Ectodermal cell (in vitro differentiated cells): ENCODE data around the gene REXO2.

ENCODE experiments used
- H3K27ac ChIP-seq: 2 replicates; pipeline ENCODE4 v1.7.0; 2013; ENCODE audit warnings: mild to moderate bottlenecking, low read depth, low read length; ENCODE audit not compliant: insufficient read depth, poor library complexity, severe bottlenecking
- H3K27me3 ChIP-seq: 2 replicates; pipeline ENCODE4 v1.7.0; 2013; ENCODE audit warnings: mild to moderate bottlenecking, low read length; ENCODE audit not compliant: insufficient read depth, control insufficient read depth, poor library complexity, severe bottlenecking
- H3K36me3 ChIP-seq: one replicate; pipeline ENCODE4 v1.7.0; 2013; ENCODE audit warnings: low read length; ENCODE audit not compliant: control insufficient read depth, insufficient read depth
- H3K4me1 ChIP-seq: one replicate; pipeline ENCODE4 v1.7.0; 2013; ENCODE audit warnings: low read length; ENCODE audit not compliant: control insufficient read depth, insufficient read depth
- H3K4me3 ChIP-seq: 2 replicates; pipeline ENCODE4 v1.7.0; 2013; ENCODE audit warnings: low read depth, low read length, control low read depth; ENCODE audit not compliant: insufficient read depth
- H3K9me3 ChIP-seq: 2 replicates; pipeline ENCODE4 v1.7.0; 2013; ENCODE audit warnings: mild to moderate bottlenecking, low read length, moderate library complexity; ENCODE audit not compliant: control insufficient read depth
- WGBS, 2 experiments: methylation state at CpG; one replicate each; pipeline ENCODE4 v1.1.7; 2013; ENCODE audit warnings: missing lambda C conversion rate in 2 of 2; 5-methylcytosine and 5-hydroxymethylcytosine counted together

Gene REXO2

GRCh38 chr11:114400915-114401223 lies 38.4 kb upstream of the REXO2 start:
- Histone ChIP-seq H3K27ac (peak overlapping the region; percentile 95), H3K27me3 (no peaks in the 10 kb centered on the region), H3K4me3 (peak overlapping the region; percentile 95), H3K36me3 (peaks cover 5% of the 10 kb centered on the region), H3K9me3 (no peaks in the 10 kb centered on the region), H3K4me1 (no peaks in the 10 kb centered on the region)
- WGBS, 2 experiments = 0 to 1% methylated on average over 8 of the region's 8 CpGs

DNA sequence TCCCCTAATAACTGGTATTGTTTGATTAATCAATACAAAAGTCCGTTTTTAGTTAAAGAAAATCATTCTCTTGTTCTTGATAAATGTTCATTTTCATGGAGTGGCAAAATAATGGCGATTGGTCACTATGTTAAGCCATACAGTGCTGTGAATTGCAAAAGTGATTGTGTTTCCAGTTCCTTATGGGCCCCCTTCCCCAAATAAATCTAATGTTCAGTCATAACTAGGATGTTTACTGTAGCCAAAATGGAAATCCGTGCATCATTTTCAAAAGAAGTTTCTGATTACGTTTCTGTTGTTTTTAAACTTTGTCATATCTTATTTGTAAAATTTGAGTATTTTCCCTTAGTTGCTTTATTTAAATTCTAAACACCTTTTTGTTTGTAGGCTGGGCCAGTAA lies 38.0 kb upstream of the REXO2 start:
- WGBS, 2 experiments = 5 to 7% methylated on average over 2 to 4 of the region's 4 CpGs
- Histone ChIP-seq H3K4me1 (no peaks in the 10 kb centered on the region), H3K9me3 (no peaks in the 10 kb centered on the region), H3K4me3 (peak overlapping the region; percentile 95), H3K27ac (no peak overlapping the region), H3K27me3 (no peaks in the 10 kb centered on the region), H3K36me3 (peaks cover 6% of the 10 kb centered on the region)

DNA sequence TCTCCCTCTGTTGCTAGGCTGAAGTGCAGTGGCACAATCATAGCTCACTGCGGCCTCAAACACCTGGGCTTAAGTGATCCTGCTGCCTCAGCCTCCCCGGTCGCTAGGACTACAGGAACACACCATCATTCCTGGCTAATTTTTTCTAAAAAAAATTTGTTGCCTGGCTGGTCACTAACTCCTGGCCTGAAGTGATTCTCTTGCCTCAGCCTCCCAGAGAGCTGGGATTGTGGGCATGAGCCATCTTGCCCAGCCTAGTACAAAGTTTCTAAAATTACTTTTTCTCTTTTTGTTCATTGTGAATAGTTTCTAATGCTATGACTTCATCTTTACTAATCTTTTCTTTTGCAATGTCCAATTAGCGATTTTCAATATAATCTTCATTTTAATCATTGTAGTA lies 26.3 kb upstream of the REXO2 start:
- H3K4me3 ChIP-seq = no peak overlapping the region
- no peaks in the 10 kb centered on the region for H3K9me3 ChIP-seq
- peaks cover 10% of the 10 kb centered on the region for H3K36me3 ChIP-seq
- 95% methylated on average over 3 to 4 of the region's 4 CpGs for WGBS, 2 experiments
- no peaks in the 10 kb centered on the region for H3K27me3 ChIP-seq
- H3K4me1 ChIP-seq = no peaks in the 10 kb centered on the region
- no peak overlapping the region for H3K27ac ChIP-seq

DNA sequence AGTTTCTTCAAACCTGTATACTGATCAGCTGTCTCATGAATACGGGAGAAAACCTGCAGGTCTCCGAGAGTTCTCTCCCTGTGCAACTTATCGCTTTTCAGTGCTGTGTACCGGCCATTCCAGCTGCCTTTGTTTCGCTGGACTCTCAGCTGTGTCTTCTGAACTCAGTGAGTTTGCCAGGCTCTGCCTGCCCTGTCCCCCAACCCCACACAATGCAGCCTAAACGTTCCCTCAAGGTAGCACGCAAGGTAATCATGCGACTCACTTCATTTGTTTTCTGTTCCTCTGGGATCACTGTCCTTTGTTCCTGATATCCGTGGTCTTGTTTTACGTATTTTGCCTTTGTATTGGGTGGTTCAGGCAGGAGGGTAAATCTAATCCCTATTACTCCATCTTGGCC lies 25.3 kb upstream of the REXO2 start:
- no peak overlapping the region for H3K4me3 ChIP-seq
- H3K9me3 ChIP-seq = no peaks in the 10 kb centered on the region
- no peaks in the 10 kb centered on the region for H3K4me1 ChIP-seq
- no peak overlapping the region for H3K27ac ChIP-seq
- H3K27me3 ChIP-seq = no peaks in the 10 kb centered on the region
- peaks cover 6% of the 10 kb centered on the region for H3K36me3 ChIP-seq
- WGBS, 2 experiments = 78 to 82% methylated on average over 10 of the region's 10 CpGs

DNA sequence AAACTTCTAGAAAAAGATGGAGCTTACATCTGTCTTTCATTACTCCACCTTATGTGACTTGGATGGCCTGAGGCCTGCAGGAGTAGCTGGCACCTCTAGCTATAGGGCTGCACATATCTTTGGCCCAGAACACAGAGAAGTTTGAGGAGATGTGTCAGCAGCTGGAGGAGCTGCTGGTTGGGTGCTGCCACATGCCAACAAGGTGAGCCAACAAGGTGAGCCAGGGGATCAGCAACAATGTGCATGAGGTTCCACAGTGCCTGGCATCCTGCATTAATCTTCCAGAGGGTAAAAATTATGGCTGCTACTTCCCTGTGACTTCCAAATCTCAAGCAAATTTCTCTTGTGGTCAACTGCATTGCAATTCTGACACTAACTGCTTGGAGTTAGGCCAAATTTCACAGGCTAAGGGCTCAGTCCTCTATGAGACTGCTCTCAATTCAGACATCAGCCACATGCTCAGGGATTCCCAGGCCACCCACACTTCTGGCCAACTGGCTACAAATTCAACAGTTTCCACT lies 22.8 kb upstream of the REXO2 start:
- Histone ChIP-seq H3K36me3 (no peaks in the 10 kb centered on the region), H3K4me3 (no peak overlapping the region), H3K9me3 (no peaks in the 10 kb centered on the region), H3K4me1 (no peaks in the 10 kb centered on the region), H3K27me3 (no peaks in the 10 kb centered on the region), H3K27ac (no peak overlapping the region)

GRCh38 chr11:114426280-114426679 lies 13.0 kb upstream of the REXO2 start:
- no peak overlapping the region for H3K4me3 ChIP-seq
- H3K27me3 ChIP-seq = no peaks in the 10 kb centered on the region
- H3K4me1 ChIP-seq = no peaks in the 10 kb centered on the region
- H3K27ac ChIP-seq = no peak overlapping the region
- 91 to 94% methylated on average over 4 of the region's 4 CpGs for WGBS, 2 experiments
- no peaks in the 10 kb centered on the region for H3K9me3 ChIP-seq
- H3K36me3 ChIP-seq = no peaks in the 10 kb centered on the region

DNA sequence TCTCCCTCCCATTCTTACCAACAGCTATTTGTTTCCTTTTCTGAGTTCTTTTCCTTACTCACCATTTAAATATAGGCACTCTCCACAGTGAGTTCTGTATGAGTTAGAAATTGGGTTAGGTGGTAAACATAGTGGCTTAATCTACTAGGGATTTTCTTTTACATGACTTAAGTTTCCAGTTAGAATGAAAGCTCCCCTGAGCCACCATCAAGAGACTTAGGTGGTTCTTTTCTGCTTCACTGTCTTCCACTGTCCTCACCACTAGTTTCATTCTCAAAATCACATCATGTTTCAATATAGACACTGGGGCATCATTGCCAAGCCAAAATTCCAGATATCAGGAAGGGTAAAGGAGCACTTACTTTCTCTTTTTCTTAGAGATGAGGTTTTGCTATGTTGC lies 9.0 kb upstream of the REXO2 start:
- Histone ChIP-seq H3K27me3 (no peaks in the 10 kb centered on the region), H3K27ac (no peak overlapping the region), H3K9me3 (no peaks in the 10 kb centered on the region), H3K4me1 (no peaks in the 10 kb centered on the region), H3K36me3 (no peaks in the 10 kb centered on the region), H3K4me3 (no peak overlapping the region)

DNA sequence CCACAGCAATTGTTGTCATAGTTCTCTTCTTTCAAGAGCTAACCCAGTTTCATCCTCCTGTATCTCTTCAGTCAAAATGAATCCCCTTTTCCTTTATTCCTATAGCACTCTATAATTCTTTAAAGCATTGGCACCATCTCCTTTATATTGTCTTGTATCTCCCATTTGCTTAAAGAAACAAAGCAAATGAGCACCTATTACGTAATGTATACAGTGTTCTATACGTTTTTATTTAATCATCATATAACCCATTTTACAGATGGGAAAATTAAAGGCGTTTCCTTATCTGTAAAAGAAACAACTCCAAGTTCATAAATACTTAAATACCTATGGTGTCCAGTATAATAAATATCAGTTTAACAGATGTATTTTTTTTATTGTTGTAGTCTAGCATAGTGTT lies 6.4 kb upstream of the REXO2 start:
- WGBS, 2 experiments = 94 to 100% methylated on average over 2 of the region's 3 CpGs
- Histone ChIP-seq H3K27me3 (no peaks in the 10 kb centered on the region), H3K9me3 (no peaks in the 10 kb centered on the region), H3K36me3 (no peaks in the 10 kb centered on the region), H3K4me1 (no peaks in the 10 kb centered on the region), H3K4me3 (no peak overlapping the region), H3K27ac (no peak overlapping the region)

GRCh38 chr11:114433376-114433775 lies 5.9 kb upstream of the REXO2 start:
- Histone ChIP-seq H3K4me3 (no peak overlapping the region), H3K27me3 (no peaks in the 10 kb centered on the region), H3K27ac (no peak overlapping the region), H3K36me3 (no peaks in the 10 kb centered on the region), H3K9me3 (no peaks in the 10 kb centered on the region), H3K4me1 (no peaks in the 10 kb centered on the region)
- WGBS, 2 experiments = 78 to 81% methylated on average over 3 of the region's 4 CpGs

- no peaks in the 10 kb centered on the region for H3K9me3 ChIP-seq
- no peaks in the 10 kb centered on the region for H3K4me1 ChIP-seq
- H3K27me3 ChIP-seq = no peaks in the 10 kb centered on the region
- WGBS, 2 experiments = 56 to 59% methylated on average over 6 of the region's 6 CpGs
- no peak overlapping the region for H3K4me3 ChIP-seq
- H3K36me3 ChIP-seq = no peaks in the 10 kb centered on the region
- H3K27ac ChIP-seq = no peak overlapping the region
These were observed 964 bp upstream of the REXO2 start for GRCh38 chr11:114438303-114438702.

DNA sequence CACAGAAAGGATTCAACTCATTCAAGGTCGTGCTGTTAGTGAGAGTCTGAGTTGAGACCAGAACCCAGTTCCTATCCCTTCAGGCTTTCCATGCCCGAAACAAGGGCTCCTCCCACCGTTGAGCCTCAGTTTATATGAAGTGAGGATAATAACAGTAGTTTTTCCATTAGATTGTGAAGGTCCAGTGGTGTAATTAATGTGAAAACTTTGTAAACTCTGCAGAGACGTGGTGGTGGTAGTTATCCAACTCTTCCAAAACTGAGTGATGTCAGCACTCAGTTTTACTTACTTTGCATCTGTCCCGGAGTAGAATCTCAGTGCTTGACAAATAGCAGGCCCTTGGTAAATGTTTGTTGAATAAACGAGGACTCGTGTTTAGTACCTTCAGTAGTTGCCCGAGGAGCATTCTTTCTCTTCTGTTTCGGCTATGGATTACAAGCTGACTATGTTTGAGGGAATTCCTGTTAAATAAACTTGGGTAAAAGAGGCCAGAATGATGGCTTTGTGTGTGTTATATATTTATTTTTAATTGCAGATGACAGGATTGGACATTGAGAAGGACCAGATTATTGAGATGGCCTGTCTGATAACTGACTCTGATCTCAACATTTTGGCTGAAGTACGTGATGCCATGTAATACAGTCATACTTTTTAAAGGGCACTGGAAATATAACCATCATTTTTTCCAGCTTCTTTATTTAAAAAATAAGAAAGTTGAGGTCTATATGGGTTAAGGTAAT lies 1.0 kb downstream of the REXO2 start:
- no peaks in the 10 kb centered on the region for H3K36me3 ChIP-seq
- WGBS, 2 experiments = 16 to 19% methylated on average over 10 of the region's 10 CpGs
- H3K27ac ChIP-seq = no peak overlapping the region

More for the DNA sequence above, 1.0 kb downstream of the REXO2 start:
- Histone ChIP-seq H3K4me3 (peak overlapping the region; percentile 62), H3K9me3 (no peaks in the 10 kb centered on the region), H3K4me1 (no peaks in the 10 kb centered on the region), H3K27me3 (no peaks in the 10 kb centered on the region)
